GM18868 (cell line): ENCODE results near the gene CC2D1B.

Experiments used
- ATAC-seq: cut with Tn5 transposase; IDR thresholded peaks from one replicate; pipeline ENCODE4 v1.9.1; 2021; ENCODE audit warnings: mild to moderate bottlenecking, moderate library complexity; ENCODE audit not compliant: unreplicated experiment

CC2D1B gene

DNA sequence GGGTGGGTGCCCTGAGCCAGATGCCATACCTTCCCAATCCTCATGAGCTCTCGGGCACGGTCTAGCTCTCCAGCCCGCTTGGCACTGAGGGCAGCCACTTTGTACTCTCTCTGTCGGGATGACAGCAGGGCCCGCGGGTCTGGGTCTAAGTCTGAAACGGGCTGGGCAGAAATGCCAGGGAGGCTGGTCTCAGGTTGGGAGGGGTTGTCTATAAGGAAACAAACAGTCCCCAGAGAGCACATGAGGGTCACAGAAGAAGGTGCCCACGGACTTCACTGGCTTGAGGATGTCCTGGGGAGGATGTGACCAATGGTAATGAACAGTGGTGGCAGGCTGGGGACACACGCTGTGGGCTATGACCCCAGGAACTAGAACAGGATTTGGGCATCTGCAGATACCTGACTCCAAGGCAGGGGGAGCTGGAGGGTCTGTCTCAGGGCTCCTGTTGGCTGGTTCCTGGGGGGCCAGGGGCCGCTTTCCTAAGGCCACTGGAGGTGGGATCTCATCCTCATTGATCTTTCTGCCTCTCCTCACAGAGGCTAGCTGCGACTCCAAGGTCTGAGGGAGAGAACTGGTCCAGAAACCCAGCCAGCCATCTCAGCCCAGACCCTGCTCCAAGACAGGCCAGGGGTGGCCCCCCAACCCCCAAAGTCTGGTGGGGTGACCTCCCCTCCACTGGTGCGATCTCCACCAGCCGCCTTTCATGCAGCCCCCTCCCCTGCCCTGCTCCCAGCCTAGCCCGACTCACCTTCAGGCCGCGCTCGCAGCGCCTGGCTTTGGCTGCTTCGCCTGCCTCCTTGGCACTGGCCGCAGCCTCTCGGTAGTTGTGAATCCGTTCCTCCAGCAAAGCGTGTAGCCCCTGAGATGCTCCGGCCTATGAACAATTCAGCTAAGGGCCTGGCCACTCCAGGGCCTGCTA lies 6.1 kb downstream of the CC2D1B start:
- ATAC-seq, result no peak

DNA sequence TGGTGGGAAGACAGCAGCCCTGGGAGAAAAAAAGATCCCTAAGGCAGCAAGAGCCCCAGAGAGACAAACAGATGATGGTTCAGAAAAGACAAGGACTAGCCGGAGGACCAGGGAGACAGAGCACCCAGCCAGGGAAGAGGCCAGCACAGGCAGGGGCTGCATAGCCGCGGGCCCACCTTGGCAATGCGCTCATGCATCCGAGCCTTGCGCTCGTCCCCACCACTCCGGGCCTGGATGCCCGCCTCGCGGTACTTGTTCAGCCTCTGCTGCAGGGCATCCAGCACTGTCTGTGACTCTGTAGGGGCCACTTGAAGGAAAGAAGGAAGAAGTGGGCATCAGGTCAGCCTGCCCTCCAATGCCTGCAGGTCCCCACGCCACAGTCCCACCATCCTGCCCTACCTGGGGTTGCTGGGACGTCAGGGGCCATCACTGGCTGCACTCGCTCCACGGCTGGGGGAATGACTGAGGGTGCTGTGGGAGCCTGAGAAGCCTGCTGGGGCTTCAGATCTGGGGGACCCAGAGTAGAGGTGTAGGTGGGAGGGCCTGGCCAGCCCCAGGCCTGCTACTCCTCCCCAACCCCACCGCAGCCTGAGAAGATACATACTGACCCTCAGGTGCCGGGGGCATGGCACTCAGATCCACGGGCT lies 7.0 kb downstream of the CC2D1B start:
- ATAC-seq, result no peak

DNA sequence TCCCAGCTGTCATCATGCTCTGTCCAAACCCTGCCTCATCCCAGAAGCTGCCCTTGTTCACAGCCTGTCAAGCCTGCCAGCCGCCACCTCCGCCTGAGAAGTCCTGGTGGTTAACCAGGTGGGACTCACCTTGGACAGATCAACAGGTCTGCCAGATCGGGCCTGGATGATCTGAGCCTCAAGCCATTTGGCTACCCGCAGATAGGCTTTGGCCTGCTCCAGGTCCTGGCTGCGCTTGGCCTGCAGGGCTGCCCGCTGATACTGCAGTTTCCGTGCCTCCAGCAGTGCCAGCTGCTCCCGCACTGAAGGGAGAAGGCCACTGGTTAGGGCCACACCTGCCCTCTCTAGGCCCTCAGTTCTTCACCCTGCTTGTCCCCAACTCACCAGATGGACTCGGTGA lies 8.6 kb downstream of the CC2D1B start:
- ATAC-seq, result no peak

DNA sequence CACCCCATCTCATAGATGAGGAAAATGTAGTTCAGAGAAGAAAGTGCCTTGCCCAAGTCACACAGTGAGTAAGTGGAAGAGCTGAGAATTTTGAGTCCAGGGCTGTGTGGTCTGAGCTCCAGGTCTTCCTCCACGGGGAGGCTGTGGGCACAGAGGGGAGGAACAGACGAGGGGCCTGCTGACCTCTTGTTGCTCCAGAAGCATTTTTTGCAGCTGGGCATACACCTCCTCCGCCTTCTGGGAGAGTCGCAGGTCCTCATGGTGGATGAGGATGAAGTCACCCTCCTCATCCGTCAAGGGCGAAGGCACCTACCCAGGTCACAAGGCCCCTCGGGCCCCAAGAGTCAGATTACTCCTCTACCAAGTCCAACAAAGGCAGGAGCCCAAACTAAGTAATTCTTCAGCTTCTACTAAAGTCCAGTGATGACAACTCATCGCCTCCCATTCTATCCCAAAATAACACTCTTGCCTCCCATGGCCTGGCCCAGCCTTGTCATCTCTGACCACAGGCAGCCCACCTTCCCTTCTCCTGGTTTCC lies 9.1 kb downstream of the CC2D1B start:
- no peak for ATAC-seq

DNA sequence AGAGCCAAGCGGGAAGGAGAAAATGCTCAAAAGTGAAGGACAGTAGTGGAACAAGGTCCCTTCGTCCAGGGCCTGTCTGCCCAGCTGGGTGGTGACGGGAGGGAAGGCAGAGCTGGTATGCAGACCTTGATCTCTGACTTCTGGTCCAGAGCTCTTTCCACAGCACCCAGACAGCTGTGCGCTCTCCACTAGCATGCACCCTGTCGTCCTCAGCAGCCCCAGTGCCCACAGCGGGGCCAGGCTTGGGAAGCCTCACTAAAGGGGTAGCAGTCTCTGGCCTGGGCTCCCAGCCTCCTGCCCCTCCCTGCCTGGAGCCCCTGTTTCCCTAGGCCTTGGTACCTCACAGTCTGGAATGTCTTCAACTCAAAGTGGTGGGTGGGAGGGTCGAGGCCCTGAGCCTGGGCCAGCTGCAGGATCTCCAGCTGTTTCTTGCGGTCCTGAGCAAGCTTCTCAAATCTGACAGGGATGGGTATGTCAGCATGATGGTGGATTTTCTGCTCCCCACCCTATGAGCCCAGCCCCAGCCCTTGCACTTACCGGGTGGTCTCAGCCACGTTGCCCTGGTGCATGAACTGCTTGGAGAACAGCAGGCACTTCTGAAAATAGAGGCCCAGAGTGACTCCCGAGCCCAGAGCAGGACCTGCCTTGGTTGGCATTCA lies 10.0 kb downstream of the CC2D1B start:
- ATAC-seq, result no peak

DNA sequence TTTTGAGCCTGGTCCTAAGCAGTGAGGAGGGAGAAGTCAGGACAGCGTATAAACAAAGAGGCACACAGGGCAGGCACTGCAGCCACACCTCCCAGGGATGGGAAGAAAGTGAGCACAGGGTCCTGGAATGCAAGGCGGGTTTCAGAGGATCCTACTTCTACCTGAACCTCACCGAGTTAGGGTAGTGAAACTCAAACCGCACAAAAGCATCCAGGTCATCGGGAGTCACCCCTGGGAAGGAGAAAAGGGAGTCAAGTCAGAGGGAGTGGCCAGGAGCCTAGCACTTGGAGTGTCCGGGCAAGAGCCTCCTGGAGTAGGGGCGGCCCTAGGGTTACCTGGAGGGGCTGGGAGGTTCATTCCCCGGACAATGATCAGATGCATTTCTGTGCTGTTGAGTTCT lies 10.6 kb downstream of the CC2D1B start:
- ATAC-seq, result no peak

DNA sequence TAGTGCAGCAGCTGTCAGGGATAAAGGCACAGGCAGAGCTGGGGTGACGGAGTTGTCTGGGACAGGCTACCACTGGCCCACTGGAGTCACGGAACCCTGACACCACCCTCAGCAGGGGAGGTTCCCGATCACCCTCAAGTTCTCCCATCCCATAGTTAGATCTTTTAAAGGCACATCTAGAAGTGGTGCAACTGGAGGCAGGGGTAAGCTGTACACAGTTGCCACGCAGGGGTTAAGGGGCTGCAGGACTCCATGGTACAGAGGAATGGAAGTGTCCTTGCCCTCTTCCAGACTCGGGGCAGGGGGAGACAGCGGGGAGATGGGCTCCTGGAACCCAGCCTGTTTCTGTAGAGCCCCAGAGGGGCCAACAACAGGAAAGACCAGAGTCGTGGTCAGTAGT lies 13.3 kb downstream of the CC2D1B start:
- ATAC-seq, result no peak

DNA sequence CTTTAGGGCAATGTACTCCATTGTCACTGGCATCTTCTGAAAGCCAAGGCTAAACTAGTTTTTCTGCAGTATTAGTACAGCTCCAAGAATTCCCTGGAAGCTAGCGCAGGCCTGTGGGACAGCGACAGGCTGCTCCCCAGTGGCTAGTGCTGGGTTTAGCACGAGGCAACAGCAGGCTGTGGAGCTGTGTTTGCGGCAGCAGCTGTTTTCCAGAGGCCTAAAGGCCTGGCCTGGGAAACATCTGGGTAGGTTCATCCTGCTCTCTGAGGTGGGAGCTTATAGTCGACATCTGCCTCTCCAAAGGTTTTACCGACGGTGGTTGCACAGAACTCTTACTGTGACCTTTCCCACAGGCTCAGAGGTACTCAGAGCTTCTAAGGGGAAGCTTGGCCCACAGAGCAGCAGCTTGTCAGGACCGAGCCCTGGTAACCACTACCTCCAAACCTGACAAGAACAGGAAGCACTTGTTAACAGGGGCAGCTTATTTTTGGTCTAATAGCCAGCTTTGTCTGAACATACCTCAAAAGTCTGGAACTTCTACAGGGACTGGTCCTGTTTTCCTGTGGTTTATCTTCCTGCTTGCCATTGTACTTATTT lies 17.2 kb downstream of the CC2D1B start:
- ATAC-seq, result no peak

DNA sequence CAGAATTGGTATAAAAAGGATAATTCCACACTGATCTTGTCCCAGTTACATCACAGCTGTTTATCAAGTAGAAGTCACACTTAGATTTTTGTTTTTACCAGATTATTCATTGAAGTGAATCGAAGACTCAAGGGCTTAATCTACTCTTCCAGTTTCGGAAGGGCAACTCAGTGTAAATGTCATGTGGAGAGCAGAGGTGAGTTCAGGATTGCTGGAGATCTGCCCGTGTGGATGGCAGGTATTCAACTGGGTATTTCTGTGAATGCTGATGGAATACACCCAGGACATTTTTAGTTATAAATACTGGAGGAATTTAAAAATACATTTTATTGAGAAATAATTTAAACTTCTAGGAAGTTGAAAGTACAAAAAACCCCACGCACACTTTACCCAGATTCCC lies 19.4 kb downstream of the CC2D1B start:
- ATAC-seq, result no peak

DNA sequence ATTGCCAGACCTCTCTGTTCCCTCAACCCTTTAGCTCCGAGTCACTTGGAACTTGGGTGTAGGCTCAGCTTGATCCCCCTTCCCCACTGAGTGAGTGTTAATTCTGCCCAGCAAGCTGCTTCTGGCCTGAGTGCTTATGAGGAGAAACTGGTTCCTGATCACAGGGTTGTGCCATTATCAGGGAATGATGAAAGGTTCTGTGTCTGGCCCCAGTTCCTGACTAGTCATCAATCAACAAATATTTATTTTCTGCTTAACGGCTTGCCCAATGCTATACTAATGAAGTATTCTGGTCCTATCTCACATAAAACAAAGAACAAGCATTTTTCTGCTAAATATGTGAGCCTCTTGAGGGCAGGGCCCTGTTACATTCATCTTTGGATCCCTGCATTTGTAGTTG lies 20.8 kb downstream of the CC2D1B start:
- ATAC-seq, result no peak

DNA sequence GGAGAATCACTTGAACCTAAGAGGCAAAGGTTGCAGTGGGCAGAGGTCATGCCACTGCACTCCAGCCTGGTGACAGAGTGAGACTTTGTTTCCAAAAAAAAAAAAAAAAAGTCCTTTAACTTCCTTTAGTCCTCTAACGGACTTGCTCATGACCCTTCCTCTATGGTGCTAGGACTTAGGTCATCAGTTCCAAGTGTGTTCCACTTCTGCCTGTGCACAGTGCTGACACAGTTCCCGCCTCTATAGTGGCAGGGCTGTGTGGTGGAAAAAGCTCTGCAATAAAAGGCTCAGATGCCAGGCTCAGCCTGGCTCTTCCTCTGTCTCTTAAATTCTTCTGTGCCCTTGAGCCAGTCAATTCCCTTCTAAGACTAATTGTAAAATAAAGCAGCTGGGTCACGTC lies 22.0 kb downstream of the CC2D1B start:
- no peak for ATAC-seq

DNA sequence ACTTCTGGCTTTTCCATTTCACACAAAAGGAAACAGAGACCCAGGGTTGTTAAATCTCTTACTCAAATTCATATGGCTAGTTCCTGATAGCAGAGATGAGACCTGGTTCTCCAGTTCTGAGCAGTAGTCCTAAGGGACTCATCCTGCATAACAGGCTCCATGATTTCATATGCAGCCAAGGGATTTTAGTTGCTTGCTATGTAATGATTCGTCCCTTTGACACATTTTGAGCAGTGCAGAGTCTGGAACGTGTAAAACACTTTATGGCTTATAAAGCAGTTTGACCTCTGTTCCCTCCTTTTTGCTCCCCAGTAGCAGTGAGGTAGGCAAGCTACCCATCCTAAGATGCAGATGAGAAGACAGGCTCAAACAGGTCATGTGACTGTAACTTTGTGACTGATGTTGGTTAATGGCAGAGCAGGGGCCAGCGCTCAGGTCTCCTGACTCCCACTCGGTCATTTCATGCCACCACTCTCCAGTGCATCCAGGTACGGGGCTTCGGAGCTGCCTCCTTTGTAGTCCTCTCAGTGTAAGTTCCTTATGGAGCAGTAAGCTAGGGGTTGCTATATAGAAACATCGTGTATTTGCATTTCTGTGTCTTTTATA lies 24.2 kb downstream of the CC2D1B start:
- no peak for ATAC-seq

DNA sequence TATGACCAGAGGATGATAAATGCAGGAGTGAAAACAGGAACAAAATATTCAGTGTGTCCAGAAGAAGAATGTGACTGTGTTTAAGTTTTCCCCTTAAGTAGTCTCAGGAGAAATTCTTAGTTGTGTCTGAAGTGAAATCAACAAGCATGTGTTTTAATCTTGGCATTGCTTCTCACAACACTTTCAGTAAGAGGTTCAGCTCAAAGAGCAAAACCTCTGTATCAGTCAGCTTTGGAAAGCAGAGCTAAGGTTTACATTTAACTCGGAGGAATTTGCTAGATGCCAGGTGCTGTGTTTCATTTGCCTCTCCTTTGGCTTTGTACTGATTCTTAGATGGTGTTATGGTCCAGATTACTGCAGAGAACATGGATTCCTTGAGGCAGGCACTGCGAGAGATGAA lies 28.6 kb downstream of the CC2D1B start:
- no peak for ATAC-seq

DNA sequence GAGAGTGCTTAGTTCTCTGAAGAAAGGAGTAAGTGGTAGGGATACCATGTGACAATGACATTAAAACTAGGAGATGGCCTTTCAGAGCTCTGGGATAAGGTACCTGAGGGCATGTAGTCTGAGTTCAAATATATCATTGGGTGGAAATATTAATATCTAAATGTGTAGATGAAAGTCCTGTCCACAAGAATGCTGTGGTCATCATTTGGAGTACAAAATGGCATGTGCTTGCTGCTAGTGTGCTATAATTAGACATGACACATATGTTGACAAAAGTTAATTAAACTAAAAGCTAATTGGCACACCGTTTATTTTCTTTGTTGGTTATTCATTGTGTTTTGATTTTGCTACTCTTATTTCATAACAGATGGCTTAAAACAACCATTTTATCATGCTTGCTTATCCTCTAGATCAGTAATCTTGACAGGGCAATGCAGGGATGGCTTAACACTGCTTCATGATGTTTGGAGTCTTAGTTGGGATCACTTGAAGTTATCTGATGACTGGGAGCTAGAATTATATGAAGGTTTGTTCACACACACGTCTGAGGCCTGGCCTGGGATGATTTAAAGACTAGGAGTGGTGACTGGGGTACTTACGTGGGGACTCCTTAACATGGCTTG lies 31.0 kb downstream of the CC2D1B start:
- ATAC-seq, result no peak

DNA sequence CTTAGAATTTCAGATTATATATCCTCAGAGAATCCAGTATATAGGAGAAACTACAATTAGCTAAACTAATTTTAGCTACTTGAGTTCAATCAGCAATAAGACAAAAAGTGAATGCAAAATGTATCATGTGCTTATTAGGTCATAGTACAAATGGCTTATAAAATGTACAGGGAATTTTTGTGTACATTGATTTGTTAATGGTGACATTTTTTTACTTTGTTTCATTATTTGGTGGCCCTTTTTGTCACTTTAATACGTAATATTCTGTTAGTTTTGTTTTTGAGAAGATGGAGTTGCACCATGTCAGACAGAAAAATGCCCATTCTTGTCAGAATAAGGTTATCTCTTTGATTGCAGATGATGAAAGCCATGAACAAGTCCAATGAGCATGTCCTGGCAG lies 33.6 kb downstream of the CC2D1B start:
- ATAC-seq, result no peak

DNA sequence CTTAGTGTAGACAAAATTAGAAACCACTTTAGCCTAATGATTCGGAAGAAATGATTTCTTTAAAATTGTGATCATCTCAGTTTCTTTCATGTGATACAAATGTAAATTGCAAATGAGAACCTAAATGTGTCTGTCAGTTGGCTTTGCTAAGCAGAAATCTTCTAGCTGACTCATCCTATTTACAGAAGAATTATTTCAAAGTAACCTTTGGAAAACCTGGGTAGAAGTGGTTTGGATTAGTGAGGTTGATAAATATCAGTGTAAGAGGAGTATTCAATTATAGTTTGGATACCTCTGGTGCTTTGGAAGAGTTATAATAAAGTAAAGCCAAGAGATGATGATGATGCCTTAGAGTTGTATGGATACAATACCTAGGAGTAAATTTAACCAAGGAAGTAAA lies 37.4 kb downstream of the CC2D1B start:
- no peak for ATAC-seq

DNA sequence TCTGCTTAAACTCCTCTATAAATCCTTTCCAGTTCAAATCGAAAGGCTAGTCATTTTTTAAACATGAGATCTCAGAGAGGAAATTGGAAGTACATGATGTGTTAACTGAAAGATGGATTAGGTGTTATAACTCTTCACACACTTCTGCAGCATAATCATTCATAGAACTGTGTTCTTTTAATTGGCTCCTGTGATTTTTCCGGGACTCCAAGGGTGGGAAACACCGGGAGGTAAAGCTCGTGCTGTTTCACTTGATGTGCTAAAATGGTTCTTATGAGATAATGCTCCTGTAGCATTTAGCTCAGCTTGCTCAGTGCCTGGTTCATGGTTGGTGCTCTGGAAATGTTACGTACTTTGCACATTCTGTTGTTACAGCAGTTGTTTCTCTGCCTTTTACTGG lies 40.2 kb downstream of the CC2D1B start:
- ATAC-seq, result no peak

DNA sequence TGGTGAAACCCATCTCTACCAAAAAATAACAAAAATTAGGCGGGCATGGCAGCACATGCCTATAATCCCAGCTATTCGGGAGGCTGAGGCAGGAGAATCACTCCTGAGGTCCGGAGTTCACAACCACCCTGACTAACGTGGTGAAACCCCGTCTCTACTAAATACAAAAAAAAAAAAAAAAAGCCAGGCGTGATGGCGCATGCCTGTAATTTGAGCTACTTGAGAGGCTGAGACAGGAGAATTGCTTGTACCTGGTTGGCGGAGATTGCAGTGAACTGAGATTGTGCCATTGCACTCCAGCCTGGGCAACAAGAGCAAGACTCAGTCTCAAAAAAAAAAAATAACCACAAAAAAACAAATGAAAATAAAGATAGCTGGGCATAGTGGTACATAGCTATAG lies 42.3 kb downstream of the CC2D1B start:
- ATAC-seq, result no peak

DNA sequence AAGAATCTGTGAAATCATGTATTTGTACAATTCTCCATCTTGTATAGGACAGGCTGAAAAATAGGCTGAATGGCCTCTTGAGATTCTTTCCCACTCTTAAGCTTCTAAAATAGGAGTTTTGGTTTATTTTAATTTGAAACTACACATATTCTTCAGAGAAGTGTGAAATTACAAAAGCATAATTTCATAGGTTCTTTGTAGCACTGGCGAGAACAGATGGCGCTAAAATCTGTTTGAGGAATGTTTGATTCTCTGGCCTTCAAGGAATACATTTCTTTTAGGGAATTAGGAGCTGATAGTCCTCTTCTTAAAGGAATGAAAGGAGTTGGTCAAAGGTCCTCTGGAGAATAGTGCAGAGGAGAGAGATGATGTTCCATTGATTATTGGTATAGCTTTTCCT lies 44.9 kb downstream of the CC2D1B start:
- no peak for ATAC-seq

DNA sequence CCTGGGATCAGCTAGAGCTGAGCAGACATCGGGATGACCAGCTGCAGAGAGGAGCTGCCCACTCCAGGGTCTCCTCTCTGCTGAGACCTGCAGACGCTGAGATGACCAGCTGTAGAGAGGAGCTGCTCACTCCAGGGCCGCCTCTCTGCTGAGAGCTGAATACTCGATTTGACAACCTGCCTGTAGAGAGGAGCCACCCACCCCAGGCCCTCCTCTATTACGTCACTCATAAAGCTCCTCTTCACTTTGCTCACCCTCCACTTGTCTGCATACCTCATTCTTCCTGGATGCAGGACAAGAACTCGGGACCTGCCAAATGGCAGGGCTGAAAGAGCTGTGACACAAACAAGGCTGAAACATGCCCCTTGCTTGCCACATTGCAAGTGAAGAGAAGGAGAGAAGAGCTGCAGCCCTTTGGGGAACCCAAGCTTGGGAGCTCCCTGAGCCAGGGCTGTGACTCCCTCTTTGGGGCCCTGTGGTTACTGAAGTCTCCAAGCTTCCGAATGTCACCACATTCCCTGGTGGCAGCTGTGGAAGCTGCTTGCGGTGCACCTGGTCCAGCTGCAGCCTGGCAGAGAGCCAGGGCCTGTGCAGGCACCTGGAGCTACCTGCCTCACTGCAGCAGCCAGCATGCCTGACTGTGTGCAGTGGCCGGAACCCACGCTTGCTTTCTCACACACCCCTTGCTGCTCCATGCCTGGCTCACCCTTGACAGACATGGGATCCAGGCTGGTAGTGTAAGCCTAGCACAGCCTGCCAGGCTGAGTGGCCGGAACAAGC lies 59.6 kb downstream of the CC2D1B start:
- no peak for ATAC-seq
